NCI-H526 (cell line): ENCODE results near the gene CD34.
"Not testable (repeated sequence)": the region's sequence is repeated elsewhere in the genome, so short reads cannot be mapped to it uniquely, and the experiment has no call there.

Experiments
- DNase-seq, 2 experiments: peaks; one replicate each; lab custom pipeline; 2025; lab: John Stamatoyannopoulos, UW

CD34 gene

GRCh38 chr1:207910591-207911354 is at the start of gene CD34:
Gene CD34 (minus strand): TSS chr1:207911125. CDS start chr1:207911080, 45 bp downstream.
- peak in 1 of 2 experiments; percentile 43 for DNase-seq

- no peak for DNase-seq
These were observed 49.4 kb upstream of the CD34 start for GRCh38 chr1:207960346-207960745.

GRCh38 chr1:207959910-207960309 is 49.0 kb upstream of the CD34 start:
- DNase-seq = no peak

- DNase-seq = no peak
These were observed 48.4 kb upstream of the CD34 start for GRCh38 chr1:207959141-207959825.

GRCh38 chr1:207958376-207959139 is 47.6 kb upstream of the CD34 start:
- no peak for DNase-seq

- DNase-seq = no peak
These were observed 46.1 kb upstream of the CD34 start for GRCh38 chr1:207956986-207957385.

- DNase-seq = no peak
These were observed 43.2 kb upstream of the CD34 start for GRCh38 chr1:207954104-207954503.

GRCh38 chr1:207952617-207953542 is 42.0 kb upstream of the CD34 start:
- DNase-seq = no peak

- DNase-seq = peak in 1 of 2 experiments; percentile 2
These were observed 40.7 kb upstream of the CD34 start for GRCh38 chr1:207951652-207952051.

GRCh38 chr1:207950750-207951149 is 39.8 kb upstream of the CD34 start:
- DNase-seq = no peak

- no peak for DNase-seq
These were observed 38.8 kb upstream of the CD34 start for GRCh38 chr1:207949571-207950195.

GRCh38 chr1:207948536-207949250 is 37.8 kb upstream of the CD34 start:
- no peak for DNase-seq

- no peak for DNase-seq
These were observed 35.8 kb upstream of the CD34 start for GRCh38 chr1:207946756-207947155.

GRCh38 chr1:207944571-207944970 is 33.6 kb upstream of the CD34 start:
- DNase-seq = no peak

GRCh38 chr1:207942337-207942741 is 31.4 kb upstream of the CD34 start:
- DNase-seq = not testable (repeated sequence)

GRCh38 chr1:207941665-207942064 is 30.7 kb upstream of the CD34 start:
- DNase-seq = no peak

GRCh38 chr1:207938016-207938415 is 27.1 kb upstream of the CD34 start:
- no peak for DNase-seq

- no peak for DNase-seq
These were observed 26.3 kb upstream of the CD34 start for GRCh38 chr1:207937204-207937603.

- no peak for DNase-seq
These were observed 24.2 kb upstream of the CD34 start for GRCh38 chr1:207935166-207935583.

GRCh38 chr1:207933205-207933800 is 22.4 kb upstream of the CD34 start:
- no peak for DNase-seq
